GM13976 (cell line): Measurements from ENCODE around the gene TMEM150B.

Source experiments
- DNase-seq: peaks from one replicate; pipeline ENCODE4 v3.0.0; 2012; ENCODE audit warnings: low spot score
- CTCF ChIP-seq: IDR thresholded peaks from 2 replicates; pipeline ENCODE4 v1.5.1; 2012; ENCODE audit warnings: borderline replicate concordance, mild to moderate bottlenecking; ENCODE audit not compliant: insufficient read depth; ENCODE audit errors: extremely low read depth, missing control alignments, control extremely low read depth
- in situ Hi-C: fragments of 300-500 bp; cut with MboI; formaldehyde crosslinking; loops from one replicate; pipeline ENCODE4 v1.12.0; 2022; ENCODE audit warnings: low sequenced_read_pairs, mixed read lengths, inconsistent platforms; ENCODE audit not compliant: unreplicated experiment

TMEM150B gene

GRCh38 chr19:55285229-55285890 lies 39.8 kb downstream of the TMEM150B start:
- no peak for TF ChIP-seq CTCF
- in situ Hi-C loops, result no loop called here

DNA sequence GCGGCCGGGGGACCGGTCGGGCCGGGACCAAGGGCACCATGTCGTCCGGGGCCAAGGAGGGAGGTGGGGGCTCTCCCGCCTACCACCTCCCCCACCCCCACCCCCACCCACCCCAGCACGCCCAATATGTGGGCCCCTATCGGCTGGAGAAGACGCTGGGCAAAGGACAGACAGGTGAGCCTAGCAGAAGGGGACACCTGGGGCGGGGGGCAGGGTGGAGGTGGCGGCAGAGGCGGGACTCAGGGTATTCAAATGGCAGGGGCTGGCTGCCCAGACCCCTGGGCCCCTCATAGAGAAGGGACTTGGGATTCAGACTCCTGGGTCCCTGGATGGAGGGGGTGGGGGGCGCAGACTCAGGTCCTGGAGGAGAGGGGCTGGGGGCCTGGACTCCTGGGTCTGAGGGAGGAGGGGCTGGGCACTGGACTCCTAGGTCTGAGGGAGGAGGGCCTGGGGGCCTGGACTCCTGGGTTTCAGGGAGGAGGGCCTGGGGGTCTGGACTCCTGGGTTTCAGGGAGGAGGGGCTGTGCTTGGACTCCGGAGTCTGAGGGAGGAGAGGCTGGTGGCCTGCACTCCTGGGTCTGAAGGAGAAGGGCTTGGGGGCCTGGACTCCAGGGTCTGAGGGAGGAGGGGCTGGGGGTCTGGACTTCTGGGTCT lies 40.6 kb downstream of the TMEM150B start:
- no peak for DNase-seq
- TF ChIP-seq CTCF, result no peak
- in situ Hi-C loops, result no loop called here

More at GRCh38 chr19:55285229-55285890, 39.8 kb downstream of the TMEM150B start:
- DNase-seq, result no peak

DNA sequence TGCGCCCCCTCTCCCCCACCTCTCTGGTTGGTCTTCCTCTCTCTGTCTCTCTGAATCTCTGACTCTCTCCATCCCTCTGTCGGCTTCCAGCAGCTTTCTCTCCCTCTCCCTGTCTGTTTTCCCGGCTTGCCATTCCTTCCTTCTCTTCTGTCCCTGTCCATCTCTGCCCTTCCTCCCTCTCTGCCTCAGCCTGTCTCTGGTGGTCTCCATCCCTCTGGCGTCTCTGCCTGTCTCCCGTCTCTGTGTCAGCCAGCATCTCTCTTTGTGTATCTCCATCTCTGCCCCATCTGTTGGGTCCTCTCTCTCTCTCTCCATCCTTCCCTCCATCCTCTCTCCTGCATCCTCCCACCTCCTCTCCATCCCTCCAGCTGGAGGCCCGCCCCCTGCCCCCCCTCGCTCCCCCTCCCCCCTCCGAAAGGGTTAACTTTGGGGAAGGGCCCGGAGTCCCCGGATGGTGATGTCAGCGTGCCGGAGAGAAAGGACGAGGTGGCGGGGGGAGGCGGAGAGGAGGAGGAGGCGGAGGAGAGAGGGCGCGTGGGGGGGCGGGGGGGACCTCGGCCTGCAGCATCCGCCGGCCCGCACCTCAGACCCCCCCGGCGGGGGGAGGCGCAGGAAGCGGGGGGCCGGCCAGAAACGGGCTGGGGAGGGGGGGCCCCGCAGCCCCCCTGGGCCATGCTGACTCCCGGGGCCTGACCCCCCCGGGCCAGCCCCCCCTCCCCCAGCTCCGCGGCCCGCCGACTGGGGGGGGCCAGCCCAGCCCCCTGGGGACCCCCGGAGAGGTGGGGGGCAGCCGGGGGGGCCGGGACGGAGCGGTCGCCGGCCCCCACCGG lies 41.4 kb downstream of the TMEM150B start, which contains the start of gene BRSK1:
TSS of gene BRSK1 (plus strand) at position 450 of the 830 bp plus-strand sequence. CDS start 446 bp downstream, outside the sequence.
- no peak for TF ChIP-seq CTCF
- in situ Hi-C loops, result no loop called here
- no peak for DNase-seq

DNA sequence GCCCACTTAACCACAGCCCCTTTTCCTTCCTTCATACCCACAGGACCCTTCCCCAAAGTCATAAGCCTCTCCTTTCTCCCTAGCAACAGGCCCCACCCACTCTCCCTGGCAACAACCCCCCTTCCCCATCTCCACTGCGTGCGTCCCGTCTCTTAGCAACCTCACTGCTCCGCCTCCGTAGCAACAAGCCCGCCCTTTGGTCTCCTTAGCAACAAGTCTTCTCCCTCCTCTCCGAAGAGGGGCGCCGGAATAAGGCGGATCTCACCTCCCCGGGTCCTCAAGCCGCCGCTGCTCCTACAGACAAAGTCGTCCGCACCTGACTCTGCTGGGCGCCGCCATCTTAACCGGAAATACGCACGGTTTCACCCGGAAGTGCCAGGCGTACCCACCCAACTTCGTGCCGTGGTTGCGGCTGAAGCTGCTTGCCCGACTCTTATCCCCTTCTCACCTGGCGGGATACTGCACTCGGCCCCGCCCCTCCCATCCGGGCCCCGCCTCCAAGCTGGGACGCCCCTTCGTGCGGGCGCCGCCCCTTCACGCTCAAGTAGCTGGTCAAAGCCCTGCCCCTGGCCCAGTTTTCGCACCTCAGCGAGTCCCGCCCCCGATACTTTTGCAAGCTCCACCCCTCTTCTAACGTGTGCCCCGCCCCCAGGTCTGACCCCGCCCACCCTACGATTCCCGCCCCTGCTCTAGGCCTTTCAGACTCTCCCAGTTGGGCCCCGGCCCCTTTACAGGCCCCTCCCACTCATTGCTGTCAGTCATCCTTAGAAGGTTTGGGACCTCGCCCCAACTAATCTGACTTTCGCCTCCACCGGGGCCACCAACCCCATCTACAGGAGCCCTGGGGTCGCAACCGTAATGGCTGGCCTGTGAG lies 45.1 kb downstream of the TMEM150B start, which contains the start of gene HSPBP1:
TSS of gene HSPBP1 (minus strand) at position 341 of the 874 bp plus-strand sequence. CDS start 502 bp downstream, outside the sequence.
- peak; percentile 91 for DNase-seq
- TF ChIP-seq CTCF, result no peak
- in situ Hi-C loops, result no loop called here

- no peak for TF ChIP-seq CTCF
- in situ Hi-C loops, result no loop called here
- no peak for DNase-seq
Observed at GRCh38 chr19:55279340-55279739, 45.8 kb downstream of the TMEM150B start.

GRCh38 chr19:55278391-55279135 lies 46.6 kb downstream of the TMEM150B start:
- no peak for TF ChIP-seq CTCF
- no peak for DNase-seq
- in situ Hi-C loops, result no loop called here
